Prostate gland (tissue), 2 donors: ENCODE measurements around the gene TEAD2. TPM values are rescaled to one million over a fixed set of nuclear protein-coding genes. Genes with fewer than 3 reads are reported as not detected.

Source experiments
- DNase-seq: peaks from one replicate; pipeline ENCODE4 v3.0.0-alpha.2; 2019; ENCODE audit warnings: low spot score
- H3K27ac ChIP-seq, 2 donors: fragments of 200-600 bp; sonication (generic); 2 replicates each; pipeline ENCODE4 v1.5.1; 2017 to 2019
- H3K27me3 ChIP-seq: fragments of 200-600 bp; sonication (generic); replicated peaks from 2 replicates; pipeline ENCODE4 v1.5.1; 2019; ENCODE audit not compliant: insufficient read depth
- H3K36me3 ChIP-seq, 2 donors: fragments of 200-600 bp; sonication (generic); 1 replicate in 1 of 2; 2 replicates in 1 of 2; pipeline versions ENCODE4 v1.5.1 to v1.8.1; 2017 to 2019
- H3K4me1 ChIP-seq: fragments of 200-600 bp; sonication (generic); replicated peaks from 2 replicates; pipeline ENCODE4 v1.5.1; 2019
- H3K4me3 ChIP-seq, 2 donors: fragments of 200-600 bp; sonication (generic); 2 replicates each; pipeline ENCODE4 v1.5.1; 2017 to 2019
- H3K9me3 ChIP-seq: fragments of 200-600 bp; sonication (generic); 2 replicates; pipeline ENCODE4 v1.5.1; 2017
- CTCF ChIP-seq, 4 experiments: fragments of 200-600 bp in 2 of 4; fragments of 450-650 bp in 2 of 4; sonication (generic) in 2 of 4; IDR thresholded peaks; 1 replicate in 3 of 4; 2 replicates in 1 of 4; pipeline ENCODE4 v1.5.1; 2016 to 2019; ENCODE audit warnings: antibody characterized with exemption in 4 of 4, mild to moderate bottlenecking in 2 of 4, moderate library complexity in 2 of 4
- POLR2A ChIP-seq: fragments of 450-650 bp; IDR thresholded peaks from one replicate; pipeline ENCODE4 v1.6.1; 2016; ENCODE audit warnings: antibody characterized with exemption, mild to moderate bottlenecking
- POLR2AphosphoS5 ChIP-seq: sonication (generic); formaldehyde crosslinking; IDR thresholded peaks from one replicate; pipeline ENCODE4 v1.6.1; 2017; ENCODE audit warnings: antibody characterized with exemption
- WGBS: methylation state at CpG from one replicate; pipeline ENCODE4 v1.1.5; 2018; 5-methylcytosine and 5-hydroxymethylcytosine counted together
- intact Hi-C: fragments of 100-400 bp; cut with DNase I; formaldehyde crosslinking; loops from one replicate; pipeline ENCODE4 v1.14.2; 2022
- total RNA-seq, 2 donors: library from RNA; depleted of rRNA; stranded (reverse); fragments of >200 nt; gene quantifications; one replicate each; pipeline ENCODE4 v1.1.0, GENCODE V29; 2016

TEAD2 gene
- total RNA-seq, 2 donors from 2014 or later: 17.0 to 28.0 TPM

- peak overlapping the region; percentile 88 to 90 for H3K27ac ChIP-seq
- no peaks in the 10 kb centered on the region for H3K9me3 ChIP-seq
- 74% methylated on average over 27 of the region's 27 CpGs for WGBS
- H3K4me1 ChIP-seq: no peaks in the 10 kb centered on the region
- no peaks in the 10 kb centered on the region for H3K27me3 ChIP-seq
- intact Hi-C loops: no loop called here
- H3K36me3 ChIP-seq: no peaks in the 10 kb centered on the region
- DNase-seq: no peak
- TF ChIP-seq POLR2A: no peak
- TF ChIP-seq CTCF (IDR thresholded peaks at IDR 0.05): no peak
- no peak for TF ChIP-seq POLR2AphosphoS5
- peak overlapping the region; percentile 19 to 22 for H3K4me3 ChIP-seq
Observed at GRCh38 chr19:49364083-49364737, 2.0 kb upstream of the TEAD2 start.

- TF ChIP-seq POLR2AphosphoS5 (peak; percentile 83), CTCF (IDR thresholded peaks at IDR 0.05) (peak in 2 of 4 experiments; percentile 31), POLR2A (peak; percentile 79)
- H3K36me3 ChIP-seq: no peaks in the 10 kb centered on the region
- intact Hi-C loops: no loop called here
- peak within 1 kb of the TSS; percentile 88 to 90 for H3K27ac ChIP-seq
- peak within 1 kb of the TSS; percentile 66 for H3K4me3 ChIP-seq
- 2% methylated on average over 46 of the region's 46 CpGs for WGBS
- no peaks in the 10 kb centered on the region for H3K4me1 ChIP-seq
- no peaks in the 10 kb centered on the region for H3K9me3 ChIP-seq
- peak; percentile 92 for DNase-seq
- no peaks in the 10 kb centered on the region for H3K27me3 ChIP-seq
Observed at GRCh38 chr19:49363268-49364082, 1.3 kb upstream of the TEAD2 start, which contains the start of gene DKKL1. TSS of gene DKKL1 (plus strand) at chr19:49363877. CDS start at chr19:49363999, 122 bp downstream.

- TF ChIP-seq CTCF (IDR thresholded peaks at IDR 0.05) (no peak), POLR2AphosphoS5 (no peak), POLR2A (no peak)
- no peaks in the 10 kb centered on the region for H3K4me1 ChIP-seq
- under 1% methylated on average over 14 of the region's 14 CpGs for WGBS
Observed at GRCh38 chr19:49362929-49363267, 682 bp upstream of the TEAD2 start.

GRCh38 chr19:49361438-49362047 lies 673 bp downstream of the TEAD2 start:
- H3K4me1 ChIP-seq: no peaks in the 10 kb centered on the region
- H3K27me3 ChIP-seq: no peaks in the 10 kb centered on the region
- no peaks in the 10 kb centered on the region for H3K9me3 ChIP-seq
- peak; percentile 63 for DNase-seq
- H3K4me3 ChIP-seq: peak overlapping the region; percentile 66
- no peak for TF ChIP-seq CTCF (IDR thresholded peaks at IDR 0.05)
- peak; percentile 29 for TF ChIP-seq POLR2A
- TF ChIP-seq POLR2AphosphoS5: peak; percentile 71
- 2% methylated on average over 26 of the region's 27 CpGs for WGBS
- peak overlapping the region; percentile 88 to 90 for H3K27ac ChIP-seq
- intact Hi-C loops: no loop called here
- H3K36me3 ChIP-seq: no peaks in the 10 kb centered on the region

More at GRCh38 chr19:49362929-49363267, 682 bp upstream of the TEAD2 start:
- Histone ChIP-seq H3K4me3 (peak overlapping the region; percentile 16 to 66), H3K36me3 (no peaks in the 10 kb centered on the region), H3K27me3 (no peaks in the 10 kb centered on the region), H3K27ac (peak overlapping the region; percentile 88 to 90), H3K9me3 (no peaks in the 10 kb centered on the region)
- intact Hi-C loops: no loop called here
- DNase-seq: peak; percentile 19
